HG02970 (cell line): Measurements from ENCODE around the gene ARHGAP1.
"Not testable (repeated sequence)": the region's sequence is repeated elsewhere in the genome, so short reads cannot be mapped to it uniquely, and the experiment has no call there.

Experiments
- ATAC-seq: cut with Tn5 transposase; IDR thresholded peaks from one replicate; pipeline ENCODE4 v1.9.1; 2021; ENCODE audit warnings: mild to moderate bottlenecking, moderate library complexity, moderate number of reproducible peaks; ENCODE audit not compliant: unreplicated experiment, low FRiP score

ARHGAP1 gene

GRCh38 chr11:46724088-46724487 is 23.7 kb upstream of the ARHGAP1 start:
- no peak for ATAC-seq

- ATAC-seq: no peak
Observed at GRCh38 chr11:46723359-46723680, 22.9 kb upstream of the ARHGAP1 start.

GRCh38 chr11:46722566-46723358 is 22.3 kb upstream of the ARHGAP1 start:
- no peak for ATAC-seq

- ATAC-seq: no peak
Observed at GRCh38 chr11:46721286-46721685, 20.9 kb upstream of the ARHGAP1 start.

- no peak for ATAC-seq
Observed at GRCh38 chr11:46719543-46720218, 19.3 kb upstream of the ARHGAP1 start.

- no peak for ATAC-seq
Observed at GRCh38 chr11:46719048-46719542, 18.7 kb upstream of the ARHGAP1 start, which contains the start of gene F2. Gene F2, plus strand, starts transcription at chr11:46719213. Its CDS starts 23 bp downstream, at chr11:46719236.

GRCh38 chr11:46718155-46719019 is 18.0 kb upstream of the ARHGAP1 start:
- ATAC-seq: no peak

- ATAC-seq: not testable (repeated sequence)
Observed at GRCh38 chr11:46717825-46718154, 17.4 kb upstream of the ARHGAP1 start.

- no peak for ATAC-seq
Observed at GRCh38 chr11:46712874-46713576, 12.6 kb upstream of the ARHGAP1 start.

GRCh38 chr11:46711303-46711702 is 10.9 kb upstream of the ARHGAP1 start:
- ATAC-seq: no peak

- no peak for ATAC-seq
Observed at GRCh38 chr11:46710821-46711269, 10.4 kb upstream of the ARHGAP1 start.

GRCh38 chr11:46709351-46709750 is 8.9 kb upstream of the ARHGAP1 start:
- not testable (repeated sequence) for ATAC-seq

GRCh38 chr11:46706886-46707285 is 6.5 kb upstream of the ARHGAP1 start:
- no peak for ATAC-seq

- ATAC-seq: no peak
Observed at GRCh38 chr11:46705070-46705688, 4.8 kb upstream of the ARHGAP1 start.

- no peak for ATAC-seq
Observed at GRCh38 chr11:46701078-46701654, 747 bp upstream of the ARHGAP1 start.

GRCh38 chr11:46698597-46698996 is 1.8 kb downstream of the ARHGAP1 start:
- ATAC-seq: no peak

GRCh38 chr11:46697723-46698122 is 2.7 kb downstream of the ARHGAP1 start:
- ATAC-seq: no peak

- no peak for ATAC-seq
Observed at GRCh38 chr11:46697303-46697702, 3.1 kb downstream of the ARHGAP1 start.

GRCh38 chr11:46696212-46696558 is 4.2 kb downstream of the ARHGAP1 start:
- no peak for ATAC-seq
